Brain pericyte (primary cell): Measurements from ENCODE around the gene PEX11A.

Experiments used
- DNase-seq: peaks from one replicate; pipeline ENCODE4 v3.0.0-alpha.2; 2012; ENCODE audit warnings: low read depth, low spot score

The PEX11A gene

DNA sequence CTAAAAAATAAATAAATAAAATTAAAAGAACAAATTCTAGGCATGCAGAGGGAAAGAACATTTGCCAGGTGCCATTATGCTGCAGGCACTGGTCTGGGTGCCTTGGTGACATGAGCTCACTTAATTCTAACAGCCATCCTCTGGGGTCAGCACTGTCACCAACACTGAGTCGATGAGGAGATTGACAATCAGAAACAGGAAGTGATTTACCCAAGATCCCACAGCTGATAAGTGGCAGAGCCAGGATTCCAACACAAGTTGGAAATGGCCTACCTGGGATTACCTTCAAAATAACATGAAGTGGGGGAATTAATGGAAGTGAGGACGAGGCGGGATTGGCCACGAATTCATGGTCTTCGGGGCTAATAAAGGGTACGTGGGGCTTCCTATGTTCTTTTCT lies 14.9 kb downstream of the PEX11A start:
- no peak for DNase-seq

- DNase-seq: no peak
Measured at GRCh38 chr15:89674526-89674925, 16.0 kb downstream of the PEX11A start.

GRCh38 chr15:89673165-89673512 lies 17.4 kb downstream of the PEX11A start:
- no peak for DNase-seq

DNA sequence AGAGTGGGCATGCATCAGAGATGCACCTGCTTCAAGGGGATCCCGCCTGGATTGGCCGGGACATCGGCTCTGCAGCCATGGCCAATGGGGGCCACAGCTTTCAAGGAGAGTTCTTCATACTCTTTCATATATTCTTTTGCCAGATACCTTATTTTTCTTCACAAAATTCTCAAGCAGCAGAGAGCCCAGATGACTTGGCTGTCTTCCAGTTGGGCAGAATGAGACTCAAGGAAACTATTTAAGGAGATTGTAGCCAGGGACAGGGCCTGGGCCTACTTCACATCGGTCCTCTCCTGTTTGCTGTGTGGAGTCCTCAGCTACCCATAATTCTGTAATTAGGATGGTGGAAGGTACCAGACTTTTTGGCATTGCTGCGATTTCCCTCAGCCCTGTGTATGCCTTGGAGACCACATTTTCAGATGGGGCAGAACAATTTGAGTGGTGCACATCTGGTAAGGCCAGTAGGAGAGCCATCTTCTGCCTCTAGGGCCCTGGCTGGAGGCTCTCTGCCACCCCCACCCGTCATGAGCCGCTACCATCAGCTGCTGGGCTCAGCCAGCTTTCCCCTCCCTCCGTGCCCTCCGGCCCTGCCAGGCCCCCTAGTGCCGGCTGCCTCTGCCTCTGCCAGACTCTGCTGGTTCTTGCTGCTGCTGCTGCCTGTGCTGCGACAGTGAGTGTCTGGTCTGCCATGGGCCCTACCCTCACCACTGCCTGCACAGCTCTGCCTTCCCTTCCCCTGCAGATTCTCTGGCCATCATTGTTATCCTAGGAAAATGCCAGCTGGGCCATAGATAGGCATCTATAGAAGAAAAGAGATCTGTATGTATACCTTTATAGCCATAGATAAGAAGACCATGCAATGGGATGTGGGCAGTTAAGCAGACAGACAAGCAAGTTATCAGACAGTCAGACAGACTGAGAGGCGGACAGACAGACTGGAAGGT lies 18.1 kb downstream of the PEX11A start:
- no peak for DNase-seq

- DNase-seq: no peak
Measured at GRCh38 chr15:89671687-89672086, 18.9 kb downstream of the PEX11A start.

DNA sequence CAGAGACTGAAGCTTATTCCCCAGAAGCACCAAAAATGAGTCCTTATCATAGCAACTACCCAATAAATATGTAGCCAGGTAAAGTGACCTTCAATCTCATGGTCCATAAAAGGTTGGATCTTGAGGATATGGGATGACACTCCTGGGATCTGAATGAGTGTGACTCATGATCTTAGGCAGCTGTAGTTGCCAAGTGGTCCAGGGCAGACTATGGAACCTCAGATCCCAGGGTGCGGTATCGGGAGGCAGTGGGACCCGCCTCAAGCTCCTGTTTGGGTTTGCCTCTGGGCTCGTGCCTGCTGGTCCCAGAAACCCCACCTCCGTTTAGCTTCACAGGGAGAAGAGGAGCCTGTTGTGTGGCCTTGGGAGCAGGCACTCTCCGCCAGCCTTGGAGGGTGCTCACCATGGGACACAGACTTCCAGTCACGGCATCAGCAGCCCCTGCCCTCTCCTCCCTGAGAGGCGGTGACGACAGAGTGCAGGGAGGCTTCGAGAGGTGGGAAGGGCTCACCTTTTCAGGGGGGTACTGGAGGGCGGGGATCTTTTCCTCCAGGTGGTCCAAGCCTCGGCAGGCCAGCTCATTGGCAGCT lies 19.5 kb downstream of the PEX11A start:
- no peak for DNase-seq

- DNase-seq: no peak
Measured at GRCh38 chr15:89669941-89670340, 20.6 kb downstream of the PEX11A start.

DNA sequence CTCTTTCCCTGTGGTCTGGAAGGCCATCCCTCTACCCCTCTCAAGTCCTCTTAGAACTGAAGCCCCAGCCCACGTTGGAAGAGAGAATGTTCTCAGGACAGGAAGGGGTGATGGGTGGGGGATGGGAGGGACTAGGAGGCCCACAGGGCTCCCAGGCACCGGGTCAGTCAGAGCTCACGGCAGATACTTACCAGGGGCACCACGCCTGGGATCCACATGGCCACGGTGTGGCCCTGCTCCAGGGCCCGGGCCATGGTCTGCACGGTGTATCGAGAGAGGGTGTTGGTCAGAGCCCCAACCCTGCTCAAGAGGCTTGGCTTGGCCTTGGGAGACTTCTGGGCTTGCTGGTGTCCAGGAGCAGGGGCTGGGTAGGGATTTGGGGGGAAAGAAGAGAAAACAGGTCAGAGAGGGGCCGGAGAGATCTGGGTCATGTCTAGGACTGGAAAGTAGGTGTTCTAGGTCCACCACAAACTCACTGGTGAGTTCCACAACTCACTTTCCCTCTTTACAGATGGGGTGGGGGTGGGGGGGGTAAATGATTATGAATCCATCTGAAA lies 21.2 kb downstream of the PEX11A start:
- DNase-seq: no peak

GRCh38 chr15:89668171-89668570 lies 22.4 kb downstream of the PEX11A start:
- no peak for DNase-seq

- no peak for DNase-seq
Measured at GRCh38 chr15:89667706-89667960, 22.9 kb downstream of the PEX11A start.

DNA sequence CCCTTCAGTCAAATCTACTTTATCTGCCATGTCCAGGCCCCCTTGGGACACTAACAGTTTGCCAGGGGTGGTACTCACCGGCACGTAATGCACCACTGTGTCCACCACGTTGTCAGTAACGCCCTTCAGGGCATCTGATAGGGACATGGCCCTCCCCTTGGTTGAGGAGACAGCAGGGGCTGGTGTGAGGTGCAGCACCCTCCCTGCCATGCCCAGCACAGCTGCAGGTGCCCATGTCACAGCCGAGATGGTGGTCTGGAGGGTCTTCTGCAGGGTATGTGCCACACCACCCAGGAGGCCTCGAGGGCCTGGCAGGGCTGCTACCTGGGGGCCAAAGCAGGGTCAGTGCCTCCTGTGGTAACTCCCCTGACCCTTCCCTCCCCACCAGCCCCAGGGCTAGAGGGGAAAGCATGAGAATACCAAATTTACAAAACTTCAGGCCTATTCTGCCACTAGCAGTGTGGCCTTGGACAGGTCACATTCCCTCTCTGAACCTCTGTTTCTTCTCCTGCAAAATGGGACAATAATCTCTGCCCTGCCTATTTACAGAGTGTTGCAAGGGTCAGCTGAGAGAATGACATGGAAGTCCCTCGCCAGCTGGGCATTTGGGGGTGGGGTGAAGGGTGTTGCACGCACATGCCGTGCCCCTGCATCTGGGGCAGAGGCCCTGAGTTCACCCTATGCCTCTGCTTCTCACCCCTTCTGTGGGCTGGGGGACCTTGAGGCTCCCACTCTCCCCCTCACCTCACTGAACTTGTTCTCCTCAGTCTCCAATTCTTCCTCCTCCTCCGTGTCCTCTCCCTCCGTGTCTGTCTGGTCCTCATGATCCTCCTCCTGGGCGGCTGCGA lies 23.5 kb downstream of the PEX11A start:
- no peak for DNase-seq

GRCh38 chr15:89666184-89666857 lies 24.2 kb downstream of the PEX11A start:
- no peak for DNase-seq

DNA sequence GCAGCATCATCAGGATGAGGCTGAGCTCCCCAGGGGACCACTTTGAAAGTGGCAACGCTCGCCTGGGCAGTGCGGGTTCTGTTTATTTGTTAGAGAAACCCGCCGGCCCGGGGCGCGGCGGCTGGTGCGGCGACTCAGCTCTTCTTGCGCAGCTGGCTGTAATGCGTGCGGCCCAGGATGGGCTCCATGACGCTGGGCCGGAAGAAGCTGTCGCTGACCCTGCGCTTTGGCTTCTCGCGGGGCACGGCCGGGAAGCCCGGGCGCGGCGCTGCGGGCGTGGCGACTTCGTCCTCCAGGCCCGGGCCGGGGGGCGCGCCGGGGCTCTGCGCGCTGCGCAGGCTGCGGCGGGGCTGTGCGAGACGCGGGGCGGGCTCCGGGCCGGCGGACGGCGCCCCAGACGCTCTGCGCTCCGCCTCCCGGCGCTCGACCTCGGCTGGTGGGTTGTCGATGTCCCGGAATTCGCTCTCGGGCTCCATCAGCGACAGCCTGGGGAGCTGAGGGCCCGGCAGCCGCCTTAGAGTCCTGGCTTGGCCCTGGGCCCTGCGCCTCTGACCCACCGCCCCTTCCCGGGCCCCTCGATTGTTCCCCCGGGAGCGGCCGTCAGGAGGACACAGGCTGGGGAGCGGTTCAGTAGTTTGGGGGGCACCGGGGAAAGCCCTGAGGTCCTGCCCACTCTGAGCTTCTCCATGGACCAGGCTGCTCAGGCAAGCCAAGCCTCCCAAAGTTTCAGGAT lies 24.9 kb downstream of the PEX11A start:
- no peak for DNase-seq

DNA sequence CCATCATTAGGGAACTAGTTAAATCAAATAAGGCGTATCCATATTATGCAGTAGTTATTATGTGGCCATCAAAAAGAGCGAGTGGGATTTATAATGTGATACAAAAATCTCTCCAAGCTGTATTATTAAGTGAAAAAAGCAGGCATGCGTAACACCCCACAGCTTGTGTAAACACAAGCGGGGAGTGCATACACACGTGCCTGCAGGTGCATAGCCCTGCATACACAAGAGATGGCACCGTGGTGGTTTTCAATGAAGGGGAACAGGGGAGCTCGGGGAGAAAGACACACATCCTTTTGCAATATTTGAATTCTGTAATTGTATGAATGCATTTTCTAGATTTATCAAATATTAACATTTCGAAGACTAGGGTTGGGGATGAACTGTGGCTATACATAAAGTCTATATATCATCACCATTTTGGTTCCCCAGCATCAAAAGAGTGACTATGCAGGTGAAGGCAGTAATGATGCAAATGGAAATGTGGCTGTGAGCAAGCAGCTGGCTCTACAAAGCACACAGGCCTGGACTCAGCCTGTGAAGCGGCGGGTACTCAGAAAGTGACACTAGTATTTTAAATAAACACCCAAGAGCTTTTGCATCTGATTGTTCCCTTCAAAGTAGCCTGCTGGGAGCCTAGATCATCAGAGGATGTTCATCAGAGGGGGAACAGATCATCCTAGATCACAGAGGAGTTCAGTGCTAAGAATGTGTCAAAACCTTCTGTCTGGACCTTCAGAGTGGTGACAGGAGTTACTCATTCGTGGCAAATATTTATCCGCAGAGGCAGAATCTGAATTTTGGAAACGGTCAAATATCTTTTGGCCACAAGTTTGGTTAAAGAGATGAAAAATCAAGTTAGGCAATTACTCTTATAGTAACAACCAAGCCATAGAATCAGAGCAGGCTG lies 25.9 kb downstream of the PEX11A start:
- DNase-seq: no peak

DNA sequence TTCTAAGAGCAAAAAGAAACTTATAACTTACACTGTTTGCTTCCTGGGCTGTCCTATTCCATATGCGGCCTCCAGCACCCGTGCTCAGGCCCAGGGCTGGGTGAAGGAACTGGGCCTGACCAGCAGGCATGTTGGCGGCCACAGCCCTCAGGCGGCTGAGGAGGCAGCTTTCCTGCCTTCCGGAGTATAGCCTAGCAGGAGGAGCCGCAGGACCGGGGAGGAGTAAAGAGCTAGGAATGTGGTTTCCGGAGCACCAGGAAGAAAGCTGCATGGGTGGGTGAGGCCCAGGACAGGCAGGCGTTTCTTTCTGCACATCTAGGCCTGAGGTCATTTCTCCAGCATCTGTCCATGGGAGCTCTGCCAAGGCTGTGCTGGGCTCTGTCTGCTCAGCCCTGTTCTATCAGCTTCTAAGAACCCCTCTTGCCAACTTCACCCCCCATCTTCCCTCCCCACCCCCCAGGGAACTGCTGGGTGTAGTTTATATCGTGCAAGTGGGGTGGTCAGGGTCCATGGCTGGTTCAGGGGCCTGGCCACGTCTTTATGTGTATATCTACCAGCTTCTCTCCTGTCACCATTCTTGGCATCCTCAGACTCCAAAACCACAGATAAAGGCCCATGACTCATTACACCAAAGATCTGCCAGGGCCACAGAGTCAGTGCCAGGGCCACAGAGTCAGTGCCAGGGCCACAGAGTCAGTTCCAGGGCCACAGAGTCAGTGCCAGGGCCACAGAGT lies 27.5 kb downstream of the PEX11A start:
- DNase-seq: no peak

- no peak for DNase-seq
Measured at GRCh38 chr15:89660556-89660955, 30.0 kb downstream of the PEX11A start.

DNA sequence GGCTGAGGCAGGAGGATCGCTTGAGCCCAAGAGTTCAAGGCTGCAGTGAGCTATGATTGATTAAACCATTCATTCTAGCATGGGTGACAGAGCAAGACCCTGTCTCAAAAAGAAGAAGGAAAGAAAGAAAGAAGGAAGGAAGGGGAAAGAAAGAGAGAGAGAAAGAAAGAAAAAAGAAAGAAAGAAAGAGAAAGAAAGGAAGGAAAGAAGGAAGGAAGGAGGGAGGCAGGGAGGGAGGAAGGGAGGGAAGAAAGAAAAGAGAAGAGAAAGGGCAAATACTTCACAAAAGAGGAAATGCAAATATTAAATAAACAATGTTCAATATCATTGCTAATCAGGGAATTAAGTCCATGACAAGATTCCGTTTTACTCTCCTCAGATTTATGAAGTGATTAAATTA lies 31.3 kb downstream of the PEX11A start:
- DNase-seq: no peak

DNA sequence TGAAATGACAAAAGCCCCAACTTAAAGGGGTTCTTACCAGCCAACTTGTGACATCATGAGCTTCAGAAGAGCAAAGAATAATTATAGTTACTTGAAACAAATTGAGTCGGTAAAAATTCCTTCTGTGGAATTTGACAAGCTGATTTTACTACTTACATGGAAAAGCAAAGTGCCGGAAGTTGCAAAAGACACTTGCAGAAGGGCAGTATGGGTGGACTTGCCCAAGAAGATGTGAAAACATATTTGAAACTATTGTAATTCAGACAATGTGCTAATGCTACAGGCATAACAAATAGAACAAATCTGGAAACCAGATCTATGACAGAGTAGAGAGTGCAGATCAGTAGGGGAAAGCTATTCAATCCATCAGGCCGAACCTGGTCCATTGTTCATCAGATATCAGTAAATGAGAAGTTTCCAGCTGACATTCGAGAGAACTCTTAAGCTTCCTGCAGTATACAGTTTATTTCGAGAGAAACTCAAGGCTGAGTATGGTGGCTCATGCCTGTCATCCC lies 32.8 kb downstream of the PEX11A start:
- DNase-seq: no peak
